ENCODE results near the gene LSAMP.

DNA sequence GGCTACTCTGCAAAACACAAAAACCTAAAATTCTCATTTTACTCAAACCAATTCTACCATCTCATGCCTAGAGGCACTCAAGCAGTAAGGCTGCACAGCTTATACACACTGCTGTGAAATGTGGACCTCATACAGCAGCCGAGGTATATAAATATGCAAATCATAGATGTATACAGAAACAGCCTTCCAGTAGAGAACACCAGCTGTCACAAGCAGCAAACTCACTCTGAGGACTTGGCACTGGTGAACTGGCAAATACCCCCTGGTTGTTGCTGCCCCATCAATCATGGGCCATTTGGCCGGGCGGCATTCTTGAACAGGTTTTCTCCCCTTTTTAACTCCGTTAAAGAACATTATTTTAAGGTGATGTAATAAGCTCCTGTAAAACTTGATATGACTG, 378.0 kb downstream of the LSAMP start:
- TF ChIP-seq, protein P1, sequence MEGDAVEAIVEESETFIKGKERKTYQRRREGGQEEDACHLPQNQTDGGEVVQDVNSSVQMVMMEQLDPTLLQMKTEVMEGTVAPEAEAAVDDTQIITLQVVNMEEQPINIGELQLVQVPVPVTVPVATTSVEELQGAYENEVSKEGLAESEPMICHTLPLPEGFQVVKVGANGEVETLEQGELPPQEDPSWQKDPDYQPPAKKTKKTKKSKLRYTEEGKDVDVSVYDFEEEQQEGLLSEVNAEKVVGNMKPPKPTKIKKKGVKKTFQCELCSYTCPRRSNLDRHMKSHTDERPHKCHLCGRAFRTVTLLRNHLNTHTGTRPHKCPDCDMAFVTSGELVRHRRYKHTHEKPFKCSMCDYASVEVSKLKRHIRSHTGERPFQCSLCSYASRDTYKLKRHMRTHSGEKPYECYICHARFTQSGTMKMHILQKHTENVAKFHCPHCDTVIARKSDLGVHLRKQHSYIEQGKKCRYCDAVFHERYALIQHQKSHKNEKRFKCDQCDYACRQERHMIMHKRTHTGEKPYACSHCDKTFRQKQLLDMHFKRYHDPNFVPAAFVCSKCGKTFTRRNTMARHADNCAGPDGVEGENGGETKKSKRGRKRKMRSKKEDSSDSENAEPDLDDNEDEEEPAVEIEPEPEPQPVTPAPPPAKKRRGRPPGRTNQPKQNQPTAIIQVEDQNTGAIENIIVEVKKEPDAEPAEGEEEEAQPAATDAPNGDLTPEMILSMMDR (IDR thresholded peaks at IDR 0.05) = no peak
- no peak for TF ChIP-seq POLR2AphosphoS5 (IDR thresholded peaks at IDR 0.05; ENCODE audit: low read depth, low read length)
